HG02885 (cell line): ENCODE measurements around the gene ITGB5.

Source experiments
- ATAC-seq: cut with Tn5 transposase; IDR thresholded peaks from one replicate; pipeline ENCODE4 v1.9.1; 2021; ENCODE audit warnings: mild to moderate bottlenecking; ENCODE audit not compliant: unreplicated experiment, poor library complexity

Gene ITGB5

GRCh38 chr3:124873226-124873625, 13.9 kb downstream of the ITGB5 start:
- ATAC-seq: no peak

- no peak for ATAC-seq
These were observed 19.7 kb downstream of the ITGB5 start for GRCh38 chr3:124867511-124867910.

GRCh38 chr3:124862006-124862405, 25.2 kb downstream of the ITGB5 start:
- no peak for ATAC-seq

GRCh38 chr3:124861041-124861440, 26.1 kb downstream of the ITGB5 start:
- no peak for ATAC-seq

GRCh38 chr3:124860599-124860998, 26.6 kb downstream of the ITGB5 start:
- ATAC-seq: no peak

- ATAC-seq: no peak
These were observed 28.1 kb downstream of the ITGB5 start for GRCh38 chr3:124859025-124859424.

- no peak for ATAC-seq
These were observed 28.9 kb downstream of the ITGB5 start for GRCh38 chr3:124858275-124858674.

GRCh38 chr3:124856677-124857076, 30.5 kb downstream of the ITGB5 start:
- no peak for ATAC-seq

- ATAC-seq: no peak
These were observed 33.2 kb downstream of the ITGB5 start for GRCh38 chr3:124854009-124854408.

GRCh38 chr3:124853446-124853845, 33.7 kb downstream of the ITGB5 start:
- ATAC-seq: no peak

- ATAC-seq: no peak
These were observed 35.3 kb downstream of the ITGB5 start for GRCh38 chr3:124851905-124852304.

GRCh38 chr3:124851136-124851535, 36.0 kb downstream of the ITGB5 start:
- ATAC-seq: no peak

- ATAC-seq: no peak
These were observed 36.5 kb downstream of the ITGB5 start for GRCh38 chr3:124850633-124851032.

- no peak for ATAC-seq
These were observed 37.0 kb downstream of the ITGB5 start for GRCh38 chr3:124850212-124850611.

- ATAC-seq: no peak
These were observed 38.9 kb downstream of the ITGB5 start for GRCh38 chr3:124848300-124848699.

- no peak for ATAC-seq
These were observed 39.3 kb downstream of the ITGB5 start for GRCh38 chr3:124847863-124848262.

GRCh38 chr3:124847051-124847450, 40.1 kb downstream of the ITGB5 start:
- no peak for ATAC-seq

- ATAC-seq: no peak
These were observed 41.0 kb downstream of the ITGB5 start for GRCh38 chr3:124846189-124846588.

GRCh38 chr3:124845406-124845805, 41.8 kb downstream of the ITGB5 start:
- no peak for ATAC-seq

GRCh38 chr3:124843506-124844177, 43.5 kb downstream of the ITGB5 start:
- ATAC-seq: no peak

- no peak for ATAC-seq
These were observed 44.1 kb downstream of the ITGB5 start for GRCh38 chr3:124843047-124843446.

GRCh38 chr3:124841517-124841916, 45.6 kb downstream of the ITGB5 start:
- ATAC-seq: no peak

GRCh38 chr3:124840331-124840730, 46.8 kb downstream of the ITGB5 start:
- ATAC-seq: no peak
